NCI-H526 treated with DMSO at 0.1 percent for 48 hours (cell line): Measurements from ENCODE around the gene FAM110D.

Experiments used
- DNase-seq: peaks from one replicate; lab custom pipeline; 2025; lab: John Stamatoyannopoulos, UW

Gene FAM110D

DNA sequence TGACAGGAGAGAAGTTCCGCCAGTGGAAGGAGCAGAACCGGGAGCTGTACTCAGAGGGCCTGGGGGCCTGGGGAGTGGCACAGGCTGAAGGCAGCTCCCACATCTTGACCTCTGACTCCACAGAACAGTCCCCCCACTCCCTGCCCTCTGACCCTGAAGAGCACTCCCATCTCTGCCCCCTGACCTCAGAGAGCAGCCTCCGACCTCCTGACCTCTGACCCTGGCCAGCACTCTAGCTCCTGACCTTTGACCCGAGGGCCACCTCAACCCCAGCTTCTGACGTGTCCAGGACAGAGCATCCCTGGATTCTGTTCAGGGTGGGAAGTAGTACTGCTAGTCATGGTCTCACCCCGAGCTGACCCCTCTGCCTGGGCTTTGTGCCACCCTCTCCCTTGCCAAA is 30.5 kb downstream of the FAM110D start:
- DNase-seq = no peak

DNA sequence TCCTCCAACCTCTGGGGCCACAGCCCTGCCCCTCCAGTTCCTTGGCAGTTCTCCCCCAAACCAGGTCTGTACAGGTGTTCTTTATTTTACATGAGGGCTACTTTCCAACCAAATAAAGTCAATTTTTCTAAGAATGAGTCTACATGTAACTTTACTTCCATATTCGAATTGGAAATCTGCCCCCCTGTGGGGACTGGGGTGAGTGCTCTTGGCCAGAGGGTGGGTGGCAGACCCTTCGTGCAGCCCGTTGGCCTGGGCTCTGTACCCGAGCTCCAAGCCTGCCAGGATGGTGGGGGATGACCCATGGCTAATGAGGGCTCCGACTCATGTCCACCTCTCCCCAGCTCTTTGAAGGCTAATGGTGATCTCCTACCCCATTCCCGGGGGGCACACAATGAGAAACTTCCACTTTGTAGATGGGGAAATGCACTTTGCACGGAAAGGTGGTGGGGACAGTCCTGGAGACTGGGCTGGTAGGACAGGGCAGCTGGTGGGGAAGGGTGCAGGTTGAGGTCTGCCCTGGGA is 30.9 kb downstream of the FAM110D start:
- no peak for DNase-seq

DNA sequence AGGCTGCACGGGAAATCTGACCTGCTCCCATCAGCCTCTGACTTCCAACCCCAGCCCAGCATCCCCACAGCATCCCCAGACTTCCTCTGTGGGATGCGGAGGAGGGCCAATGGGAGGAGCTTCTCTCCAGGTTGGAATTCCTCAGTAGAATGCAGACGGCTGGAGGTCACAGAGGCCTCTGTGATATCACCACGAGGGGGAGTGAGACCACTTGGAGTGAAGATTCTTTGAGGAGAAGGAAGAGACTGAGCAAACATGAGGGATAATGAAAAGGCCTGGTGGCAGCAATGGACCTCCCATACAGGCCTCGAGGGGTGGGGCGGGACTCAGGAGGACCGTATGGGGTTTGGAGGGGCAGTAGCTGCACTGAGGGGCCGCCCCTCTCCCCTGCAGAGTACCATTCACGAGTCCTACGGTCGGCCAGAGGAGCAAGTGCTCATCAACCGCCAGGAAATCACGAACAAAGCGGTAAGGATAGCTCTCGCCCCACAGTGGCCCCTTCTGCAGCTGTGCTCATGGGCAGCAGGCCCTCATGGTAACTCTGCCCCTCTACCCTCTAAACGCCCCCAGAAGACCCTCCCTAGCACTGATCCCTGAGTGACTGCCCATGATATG is 31.6 kb downstream of the FAM110D start, which contains the start of gene CATSPER4:
Gene CATSPER4 (plus strand): TSS at position 230 of the 615 bp plus-strand sequence. CDS start 26 bp downstream, at position 256.
- DNase-seq = peak; percentile 12

DNA sequence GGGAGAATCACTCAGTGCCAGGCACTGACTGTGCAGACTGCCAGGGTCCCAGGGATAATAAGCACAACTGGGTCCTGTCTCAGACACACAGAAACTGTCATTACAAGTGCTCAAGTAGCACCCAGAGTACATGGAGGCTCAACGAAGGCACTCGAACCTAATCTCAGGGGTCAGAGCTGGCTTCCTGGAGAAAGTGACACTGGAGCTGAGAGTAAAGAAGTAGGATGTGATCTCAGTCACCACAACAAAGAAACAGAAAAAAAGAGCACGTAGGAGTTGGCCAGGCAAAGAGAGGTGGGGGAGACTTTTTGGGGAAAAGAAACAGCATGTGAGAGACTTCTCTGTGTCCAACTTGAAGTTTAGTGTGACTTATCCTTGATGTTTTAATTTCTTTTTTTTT is 32.9 kb downstream of the FAM110D start:
- DNase-seq = no peak

DNA sequence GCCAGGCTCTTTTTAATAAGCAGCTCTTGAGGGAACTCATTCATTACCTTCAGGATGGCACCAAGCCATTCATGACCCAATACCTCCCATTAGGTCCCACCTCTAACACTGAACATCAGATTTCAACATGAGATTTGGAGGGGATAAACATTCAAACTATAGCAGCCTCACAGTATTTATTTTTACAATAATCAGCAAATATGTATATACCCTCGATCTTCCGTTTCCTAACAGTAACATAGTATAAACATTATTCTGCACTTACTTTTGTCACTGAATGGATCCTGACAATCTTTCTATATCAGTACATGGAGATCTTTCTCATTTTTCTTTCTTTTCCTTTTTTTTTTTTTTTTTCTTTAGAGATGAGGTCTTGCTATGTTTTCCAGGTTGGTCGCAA is 36.9 kb downstream of the FAM110D start:
- no peak for DNase-seq

DNA sequence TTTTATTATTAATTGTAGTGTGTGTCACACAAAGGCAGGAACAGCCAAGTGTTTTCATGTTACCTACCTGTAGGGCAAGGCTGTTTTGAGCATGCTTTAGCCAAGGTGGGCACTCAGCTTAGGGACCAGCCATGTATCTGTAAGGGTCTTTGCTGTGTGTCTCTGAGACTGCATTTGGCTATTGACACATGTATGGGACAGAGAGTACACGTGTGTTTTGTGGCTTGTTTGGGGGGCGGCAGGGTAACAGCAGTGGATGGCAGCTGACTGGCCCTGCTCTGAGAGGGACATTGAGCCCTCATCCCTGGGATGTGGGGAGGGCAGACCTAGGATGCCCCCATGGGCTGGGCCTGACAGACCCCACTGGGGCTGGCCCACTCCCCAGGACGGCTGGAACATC is 38.4 kb downstream of the FAM110D start:
- DNase-seq = no peak

DNA sequence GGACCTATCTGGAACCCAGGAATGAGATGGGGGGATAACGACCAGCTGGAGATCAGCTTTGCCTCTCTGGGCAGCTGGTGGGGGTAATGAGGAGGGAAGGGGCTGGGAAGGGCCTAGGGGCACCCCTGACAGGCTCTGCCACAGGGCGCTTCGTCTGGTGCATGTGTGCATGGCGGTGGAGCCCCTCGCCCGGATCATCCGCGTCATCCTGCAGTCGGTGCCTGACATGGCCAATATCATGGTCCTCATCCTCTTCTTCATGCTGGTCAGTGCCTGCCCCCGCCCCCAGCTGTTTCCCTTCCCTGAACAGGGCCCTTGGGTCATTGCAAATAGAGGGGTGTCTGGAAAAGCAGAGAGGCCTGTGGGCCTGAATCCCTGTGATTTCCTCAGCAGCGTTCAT is 38.9 kb downstream of the FAM110D start:
- DNase-seq = no peak

DNA sequence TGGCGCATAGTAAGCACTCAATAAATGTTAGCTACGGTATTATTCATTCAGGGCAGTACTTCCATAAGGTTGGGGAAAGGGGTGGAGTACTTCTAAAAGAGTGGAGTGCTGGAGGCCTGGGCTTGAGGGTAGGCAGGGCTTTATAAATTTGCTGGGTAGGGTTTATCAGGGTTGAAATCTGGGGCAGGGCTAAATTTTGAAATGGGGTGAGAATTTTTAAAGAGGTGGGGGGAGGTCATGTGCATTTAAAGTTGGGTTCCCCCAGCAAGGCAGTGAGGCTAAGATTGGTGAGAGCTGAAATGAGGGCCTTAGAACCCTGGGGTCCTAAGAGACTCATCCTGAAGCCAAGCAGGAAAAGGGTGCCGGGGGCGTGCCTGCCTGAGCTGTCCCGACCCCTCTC is 41.5 kb downstream of the FAM110D start:
- no peak for DNase-seq

DNA sequence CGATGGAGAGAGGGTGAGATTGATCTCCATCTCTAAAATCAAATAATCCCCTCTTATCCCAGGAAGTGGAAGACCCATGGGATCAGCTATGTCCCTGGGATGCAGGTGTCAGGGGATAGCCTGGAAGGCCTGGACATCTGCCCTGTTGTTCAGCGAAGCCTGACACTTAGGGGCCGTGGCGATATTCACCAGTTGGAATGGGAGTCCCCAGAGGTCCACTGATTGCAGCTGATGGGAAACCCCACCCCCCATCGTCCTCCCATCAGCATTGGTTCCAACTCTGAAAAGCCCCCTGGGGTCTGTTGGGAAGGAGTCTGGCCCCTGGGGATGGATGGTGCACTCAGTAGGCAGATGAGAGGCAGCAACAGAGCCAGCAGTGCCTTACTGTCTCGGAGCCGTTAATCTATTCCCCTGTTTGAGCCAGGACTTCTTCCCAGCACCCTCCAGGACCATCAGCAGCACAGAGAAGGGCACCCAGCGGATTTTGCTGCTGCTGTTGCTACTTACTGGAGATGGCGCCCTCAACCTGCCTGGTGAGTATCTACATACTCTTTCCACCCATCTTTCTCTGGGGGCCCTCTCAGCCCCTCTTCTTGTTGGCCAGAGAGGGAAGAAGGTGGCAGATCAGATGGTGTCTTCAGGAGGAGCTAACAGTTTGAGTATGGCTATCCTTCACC is 44.9 kb downstream of the FAM110D start:
- DNase-seq = no peak

DNA sequence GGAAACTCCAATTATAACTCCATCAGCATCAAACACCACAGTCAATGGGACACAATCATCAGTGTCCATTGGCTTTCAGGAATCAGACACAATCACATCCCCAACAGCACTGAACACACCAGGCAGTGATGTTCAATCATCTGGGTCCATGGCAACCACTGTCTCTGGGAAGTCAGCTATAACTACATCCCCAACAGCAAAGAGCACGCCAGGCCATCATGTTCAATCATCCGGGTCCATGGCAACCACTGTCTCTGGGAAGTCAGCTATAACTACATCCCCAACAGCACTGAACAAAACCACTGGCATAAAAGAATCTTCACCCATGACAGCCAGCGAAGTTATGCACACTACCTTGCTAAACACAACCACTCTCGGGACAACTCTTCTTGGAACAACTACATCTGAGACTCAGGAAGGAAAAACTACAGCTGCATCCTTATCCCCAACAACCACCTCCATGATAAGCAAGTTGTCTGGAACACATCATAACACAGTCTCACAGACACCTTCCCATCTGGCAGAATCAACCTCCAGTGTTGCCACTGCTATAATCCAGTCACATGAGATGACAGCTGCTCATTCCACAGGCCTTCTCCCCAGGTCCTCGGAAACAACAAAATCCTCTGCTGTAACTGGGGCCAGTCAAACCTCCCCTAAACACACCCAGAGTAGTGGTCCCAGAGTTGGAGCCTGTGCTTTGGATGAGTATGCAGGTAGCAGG is 51.4 kb downstream of the FAM110D start:
- DNase-seq = no peak

DNA sequence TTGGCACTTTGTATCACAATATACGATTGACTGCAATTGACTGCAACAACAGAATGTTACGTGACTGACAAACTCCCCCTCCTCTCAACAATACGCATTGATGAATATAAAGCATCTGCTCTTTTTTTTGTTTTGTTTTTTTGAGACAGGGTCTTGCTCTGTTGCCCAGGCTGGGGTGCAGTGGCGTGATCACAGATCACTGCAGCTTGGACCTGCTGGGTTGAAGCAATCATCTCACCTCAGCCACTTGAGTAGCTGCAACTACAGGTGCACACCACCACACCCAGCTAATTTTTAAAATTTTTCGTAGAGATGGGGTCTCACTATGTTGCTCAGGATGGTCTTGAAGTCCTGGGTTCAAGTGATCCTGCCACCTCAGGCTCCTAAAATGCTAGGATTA is 53.8 kb downstream of the FAM110D start:
- DNase-seq = no peak

DNA sequence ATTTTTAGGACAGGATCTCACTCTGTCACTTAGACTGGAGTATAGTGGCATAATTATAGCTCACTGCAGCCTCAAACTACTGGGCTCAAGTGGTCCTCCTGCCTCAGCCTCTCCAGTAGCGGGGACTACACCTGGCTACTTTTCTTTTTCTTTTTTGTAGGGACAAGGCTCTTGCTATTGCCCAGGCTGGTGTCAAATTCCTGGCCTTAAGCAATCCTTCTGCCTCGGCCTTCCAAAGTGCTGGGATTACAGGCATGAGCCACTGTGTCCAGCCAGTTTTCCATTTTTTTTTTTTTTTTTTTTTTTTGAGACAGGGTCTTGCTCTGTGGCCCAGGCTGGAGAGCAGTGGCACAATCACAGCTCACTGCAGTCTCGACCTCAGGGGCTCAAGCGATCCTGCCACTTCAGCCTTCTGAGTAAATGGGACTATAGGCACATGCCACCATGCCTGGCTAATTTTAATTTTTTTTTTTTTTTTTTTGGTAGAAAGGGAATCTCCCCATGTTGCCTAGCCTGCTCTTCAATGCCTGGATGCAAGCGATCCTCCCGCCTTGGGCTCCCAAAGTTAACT is 54.5 kb downstream of the FAM110D start:
- no peak for DNase-seq
